RKO (cell line): ENCODE measurements around the gene HDLBP.

ENCODE experiments used
- DNase-seq: peaks from one replicate; pipeline ENCODE4 v3.0.0-alpha.2; 2016; ENCODE audit warnings: low spot score

HDLBP gene

GRCh38 chr2:241273210-241274020 is 42.1 kb downstream of the HDLBP start:
- DNase-seq, result no peak

- DNase-seq, result peak; percentile 46
These were observed 42.9 kb downstream of the HDLBP start for GRCh38 chr2:241272303-241273209.

GRCh38 chr2:241271706-241272302 is 43.7 kb downstream of the HDLBP start:
- peak; percentile 78 for DNase-seq

- DNase-seq, result no peak
These were observed 44.9 kb downstream of the HDLBP start for GRCh38 chr2:241270531-241270930.

- DNase-seq, result no peak
These were observed 45.6 kb downstream of the HDLBP start for GRCh38 chr2:241269707-241270520.

- no peak for DNase-seq
These were observed 46.6 kb downstream of the HDLBP start for GRCh38 chr2:241268716-241269445.

GRCh38 chr2:241268306-241268705 is 47.2 kb downstream of the HDLBP start:
- DNase-seq, result no peak

- no peak for DNase-seq
These were observed 48.0 kb downstream of the HDLBP start for GRCh38 chr2:241267249-241268067.

GRCh38 chr2:241265506-241265905 is 50.0 kb downstream of the HDLBP start:
- no peak for DNase-seq

GRCh38 chr2:241263061-241263460 is 52.4 kb downstream of the HDLBP start:
- DNase-seq, result no peak

- DNase-seq, result no peak
These were observed 53.8 kb downstream of the HDLBP start for GRCh38 chr2:241261628-241262027.

GRCh38 chr2:241260911-241261310 is 54.6 kb downstream of the HDLBP start:
- no peak for DNase-seq

GRCh38 chr2:241258505-241259280 is 56.8 kb downstream of the HDLBP start:
- DNase-seq, result no peak

GRCh38 chr2:241257419-241258032 is 57.9 kb downstream of the HDLBP start:
- no peak for DNase-seq

GRCh38 chr2:241256168-241256545 is 59.3 kb downstream of the HDLBP start:
- DNase-seq, result no peak

GRCh38 chr2:241255542-241256167 is 59.8 kb downstream of the HDLBP start:
- DNase-seq, result no peak

- no peak for DNase-seq
These were observed 60.5 kb downstream of the HDLBP start for GRCh38 chr2:241254904-241255351.

GRCh38 chr2:241252778-241253475 is 62.5 kb downstream of the HDLBP start:
- no peak for DNase-seq
